Parathyroid adenoma (tissue), 2 donors: Measurements from ENCODE around the gene ETV4.

Experiments
- H2AFZ ChIP-seq: fragments of 300-600 bp; sonication (generic); one replicate; pipeline ENCODE4 v1.7.0; 2017; ENCODE audit warnings: antibody characterized with exemption, mild to moderate bottlenecking
- H3K27ac ChIP-seq: fragments of 300-600 bp; sonication (generic); one replicate; pipeline ENCODE4 v1.7.0; 2017
- H3K27me3 ChIP-seq: fragments of 300-600 bp; sonication (generic); one replicate; pipeline ENCODE4 v1.7.0; 2017; ENCODE audit warnings: low read length; ENCODE audit not compliant: control insufficient read depth, insufficient read depth
- H3K36me3 ChIP-seq: fragments of 300-600 bp; sonication (generic); one replicate; pipeline ENCODE4 v1.7.0; 2017; ENCODE audit warnings: low read length; ENCODE audit not compliant: control insufficient read depth, insufficient read depth
- H3K4me1 ChIP-seq: fragments of 300-600 bp; sonication (generic); one replicate; pipeline ENCODE4 v1.7.0; 2017; ENCODE audit warnings: control low read depth
- H3K4me2 ChIP-seq: fragments of 300-600 bp; sonication (generic); one replicate; pipeline ENCODE4 v1.7.0; 2017; ENCODE audit warnings: low read length
- H3K4me3 ChIP-seq: fragments of 300-600 bp; sonication (generic); one replicate; pipeline ENCODE4 v1.7.0; 2017; ENCODE audit warnings: low read depth, low read length
- H3K79me2 ChIP-seq: fragments of 300-600 bp; sonication (generic); one replicate; pipeline ENCODE4 v1.7.0; 2017; ENCODE audit warnings: control low read depth
- H3K9ac ChIP-seq: fragments of 300-600 bp; sonication (generic); one replicate; pipeline ENCODE4 v1.7.0; 2017; ENCODE audit warnings: mild to moderate bottlenecking
- H3K9me3 ChIP-seq: fragments of 300-600 bp; sonication (generic); one replicate; pipeline ENCODE4 v1.7.0; 2017; ENCODE audit warnings: low read length; ENCODE audit not compliant: control insufficient read depth
- TF ChIP-seq, protein P1 (sequence below): fragments of 300-600 bp; sonication (generic); IDR thresholded peaks from one replicate; pipeline ENCODE4 v1.7.0; 2017; ENCODE audit warnings: antibody characterized with exemption, mild to moderate bottlenecking
- donor health status: primary hyperparathyroidism.

Gene ETV4

DNA sequence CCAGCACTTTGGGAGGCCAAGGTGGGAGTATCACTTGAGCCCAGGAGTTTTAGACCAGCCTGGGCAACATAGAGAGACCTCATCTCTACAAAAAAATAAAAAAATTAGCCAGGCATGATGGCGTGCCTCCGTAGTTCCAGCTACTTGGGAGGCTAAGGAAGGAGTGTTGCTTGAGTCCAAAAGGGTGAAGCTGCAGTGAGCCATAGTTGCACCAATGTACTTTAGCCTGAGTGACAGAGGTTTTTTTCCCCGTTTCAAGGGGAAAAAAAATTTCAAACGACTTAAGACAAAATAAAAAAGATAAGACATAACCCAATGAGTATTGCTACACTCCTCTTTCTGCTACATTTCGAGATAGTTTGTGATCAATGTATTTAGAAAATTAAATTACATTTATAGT lies 55.5 kb downstream of the ETV4 start:
- Histone ChIP-seq H3K36me3 (no peaks in the 10 kb centered on the region), H3K9me3 (no peaks in the 10 kb centered on the region), H3K9ac (no peak overlapping the region), H3K27me3 (no peaks in the 10 kb centered on the region), H2AFZ (no peak overlapping the region), H3K27ac (no peak overlapping the region), H3K4me3 (no peak overlapping the region), H3K79me2 (peaks cover 19% of the 10 kb centered on the region), H3K4me2 (no peak overlapping the region), H3K4me1 (no peaks in the 10 kb centered on the region)
- TF ChIP-seq, protein P1, sequence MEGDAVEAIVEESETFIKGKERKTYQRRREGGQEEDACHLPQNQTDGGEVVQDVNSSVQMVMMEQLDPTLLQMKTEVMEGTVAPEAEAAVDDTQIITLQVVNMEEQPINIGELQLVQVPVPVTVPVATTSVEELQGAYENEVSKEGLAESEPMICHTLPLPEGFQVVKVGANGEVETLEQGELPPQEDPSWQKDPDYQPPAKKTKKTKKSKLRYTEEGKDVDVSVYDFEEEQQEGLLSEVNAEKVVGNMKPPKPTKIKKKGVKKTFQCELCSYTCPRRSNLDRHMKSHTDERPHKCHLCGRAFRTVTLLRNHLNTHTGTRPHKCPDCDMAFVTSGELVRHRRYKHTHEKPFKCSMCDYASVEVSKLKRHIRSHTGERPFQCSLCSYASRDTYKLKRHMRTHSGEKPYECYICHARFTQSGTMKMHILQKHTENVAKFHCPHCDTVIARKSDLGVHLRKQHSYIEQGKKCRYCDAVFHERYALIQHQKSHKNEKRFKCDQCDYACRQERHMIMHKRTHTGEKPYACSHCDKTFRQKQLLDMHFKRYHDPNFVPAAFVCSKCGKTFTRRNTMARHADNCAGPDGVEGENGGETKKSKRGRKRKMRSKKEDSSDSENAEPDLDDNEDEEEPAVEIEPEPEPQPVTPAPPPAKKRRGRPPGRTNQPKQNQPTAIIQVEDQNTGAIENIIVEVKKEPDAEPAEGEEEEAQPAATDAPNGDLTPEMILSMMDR = no peak

DNA sequence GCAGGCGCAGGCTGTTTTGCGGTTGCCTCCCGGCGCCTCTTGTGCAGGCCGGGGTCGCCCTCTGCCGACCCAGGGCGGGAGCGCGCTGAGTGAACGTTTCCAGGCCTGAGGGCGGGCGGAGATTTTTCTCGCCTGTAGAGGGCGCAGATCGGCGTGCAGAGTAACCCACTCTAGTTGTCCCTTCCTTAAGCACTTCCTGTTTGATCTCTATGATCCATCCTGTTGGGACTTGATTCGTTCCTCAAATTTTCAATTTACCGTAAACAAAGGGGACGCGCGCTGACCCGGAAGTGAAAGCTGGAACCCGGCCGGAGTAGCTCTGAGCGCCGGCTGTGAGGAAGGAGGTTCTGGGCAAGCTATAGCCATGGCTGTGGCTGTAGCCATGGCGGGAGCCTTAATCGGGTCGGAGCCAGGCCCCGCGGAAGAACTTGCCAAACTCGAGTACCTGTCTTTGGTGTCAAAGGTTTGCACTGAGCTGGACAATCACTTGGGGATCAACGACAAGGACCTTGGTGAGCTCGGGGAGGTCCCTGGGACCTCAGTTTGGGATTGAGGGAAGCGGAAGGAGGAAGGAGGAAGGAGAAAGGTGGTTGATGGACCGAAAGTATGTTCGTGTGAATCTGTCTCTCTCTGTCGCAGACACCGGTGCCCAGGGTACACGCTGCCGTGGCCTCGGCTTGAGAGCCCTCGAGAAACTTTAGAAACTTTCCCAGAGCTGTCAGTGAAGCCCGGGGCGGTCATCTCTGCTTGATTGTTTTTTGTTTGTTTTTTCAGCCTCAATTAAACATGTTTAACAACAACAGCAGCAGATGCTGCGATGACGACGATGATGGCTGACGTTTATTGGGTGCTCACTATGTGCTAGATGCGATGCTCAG lies 62.2 kb downstream of the ETV4 start, which contains the start of gene DHX8:
DHX8 (plus strand) TSS at position 302 of the 878 bp plus-strand sequence; CDS start at position 365, 63 bp downstream.
- H3K9me3 ChIP-seq = no peaks in the 10 kb centered on the region
- H3K36me3 ChIP-seq = no peaks in the 10 kb centered on the region
- H3K27ac ChIP-seq = peak within 1 kb of the TSS; percentile 56
- H3K4me3 ChIP-seq = peak within 1 kb of the TSS; percentile 87
- peak within 1 kb of the TSS; percentile 8 for H3K9ac ChIP-seq
- TF ChIP-seq, protein P1 = peak; percentile 100
- H3K4me1 ChIP-seq = peaks cover 26% of the 10 kb centered on the region
- H3K79me2 ChIP-seq = peaks cover 33% of the 10 kb centered on the region
- H3K27me3 ChIP-seq = no peaks in the 10 kb centered on the region
- peak within 1 kb of the TSS; percentile 93 for H2AFZ ChIP-seq
- H3K4me2 ChIP-seq = peak within 1 kb of the TSS; percentile 76

DNA sequence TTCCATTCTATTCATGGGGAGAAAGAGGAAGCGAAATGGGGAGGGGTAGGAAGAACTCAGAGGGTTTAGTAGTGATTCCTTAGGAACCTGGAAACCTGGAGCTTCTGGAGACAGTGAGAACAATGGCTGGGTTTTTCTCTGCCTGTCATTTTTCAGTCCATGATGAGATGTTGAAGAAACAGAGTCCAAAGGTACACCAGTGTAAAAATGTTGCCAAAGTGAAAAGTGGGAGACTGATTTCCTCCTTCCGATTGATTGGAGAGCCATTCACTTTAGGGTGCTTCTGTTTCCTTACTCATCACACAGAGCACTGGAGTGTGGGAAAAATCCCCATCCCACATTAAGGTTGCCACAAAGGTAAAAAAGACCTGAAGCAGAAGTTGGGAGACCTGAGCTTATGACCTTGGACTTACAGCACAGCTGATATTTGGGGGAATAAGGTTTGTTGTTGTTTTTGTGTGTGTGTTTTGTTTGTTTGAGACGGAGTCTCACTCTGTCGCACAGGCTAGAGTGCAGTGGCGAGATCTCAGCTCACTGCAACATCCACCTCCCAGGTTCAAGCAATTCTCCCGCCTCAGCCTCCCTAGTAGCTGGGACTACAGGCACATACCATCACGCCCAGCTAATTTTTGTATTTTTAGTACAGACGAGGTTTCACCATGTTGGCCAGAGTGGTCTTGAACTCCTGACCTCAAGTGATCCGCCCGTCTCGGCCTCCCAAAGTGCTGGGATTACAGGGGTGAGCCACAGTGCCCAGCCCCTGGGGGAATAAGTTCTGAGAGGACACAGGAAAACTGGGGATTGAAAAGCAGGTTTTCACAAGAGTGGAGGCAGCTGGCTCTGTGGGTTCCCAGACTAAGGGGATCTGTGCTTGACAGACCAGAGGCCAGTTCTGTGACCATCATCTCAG lies 63.8 kb downstream of the ETV4 start:
- H3K79me2 ChIP-seq = peaks cover 26% of the 10 kb centered on the region
- H3K27ac ChIP-seq = peak overlapping the region; percentile 56
- peaks cover 26% of the 10 kb centered on the region for H3K4me1 ChIP-seq
- H3K36me3 ChIP-seq = no peaks in the 10 kb centered on the region
- TF ChIP-seq, protein P1 = no peak
- no peak overlapping the region for H3K9ac ChIP-seq
- no peaks in the 10 kb centered on the region for H3K27me3 ChIP-seq
- H3K4me3 ChIP-seq = no peak overlapping the region
- peak overlapping the region; percentile 93 for H2AFZ ChIP-seq
- no peaks in the 10 kb centered on the region for H3K9me3 ChIP-seq
- no peak overlapping the region for H3K4me2 ChIP-seq

DNA sequence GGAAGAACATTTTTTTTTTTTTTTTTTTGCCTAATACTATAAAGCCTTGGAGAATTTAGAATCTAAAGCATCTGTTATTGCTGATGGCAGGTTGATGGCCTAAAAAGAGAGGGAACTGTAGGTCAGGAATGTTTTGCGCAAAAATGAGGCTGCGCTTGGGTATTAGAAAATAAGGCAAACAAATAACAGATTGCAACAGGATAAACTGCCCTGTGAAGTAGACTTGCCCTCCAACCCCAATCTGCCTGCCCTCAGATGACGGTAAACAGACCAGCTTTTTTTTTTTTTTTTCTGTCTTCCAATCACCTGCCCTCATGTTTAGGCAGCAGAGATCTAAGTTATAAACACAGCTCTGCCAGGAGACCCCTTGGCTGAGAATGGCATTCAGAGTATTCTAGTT lies 66.2 kb downstream of the ETV4 start:
- Histone ChIP-seq H3K4me3 (no peak overlapping the region), H3K9ac (no peak overlapping the region), H3K4me2 (no peak overlapping the region), H3K36me3 (no peaks in the 10 kb centered on the region), H3K27ac (no peak overlapping the region), H3K4me1 (peaks cover 21% of the 10 kb centered on the region), H3K79me2 (peaks cover 10% of the 10 kb centered on the region), H3K27me3 (no peaks in the 10 kb centered on the region), H2AFZ (peak overlapping the region; percentile 8), H3K9me3 (no peaks in the 10 kb centered on the region)
- TF ChIP-seq, protein P1 = no peak
